ENCODE results near the gene DIP2C.

Gene DIP2C

DNA sequence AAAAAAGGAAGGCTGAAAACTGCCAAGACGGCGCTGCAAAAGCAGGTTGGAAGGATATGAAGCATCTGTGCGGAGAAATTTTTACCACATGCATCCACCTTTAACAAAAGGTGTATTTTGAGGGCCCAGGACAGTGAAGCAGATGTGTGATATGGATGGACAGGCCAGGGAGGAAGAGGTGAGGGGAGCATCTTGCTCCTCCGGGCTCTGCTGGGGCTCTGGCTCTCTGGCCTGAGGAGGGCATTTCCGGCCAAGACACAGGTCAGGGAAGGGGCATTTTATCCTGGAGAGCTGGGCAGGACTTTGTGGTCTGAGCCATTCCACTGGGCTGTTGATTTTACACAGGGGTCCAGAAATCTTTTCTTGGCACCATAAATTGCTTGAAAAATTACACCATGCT, 379.1 kb downstream of the DIP2C start:
- ATAC-seq (ENCODE audit: insufficient read depth, low read depth): no peak
- H3K9me3 ChIP-seq (ENCODE audit: insufficient read depth, low read length, severe bottlenecking): no peaks in the 10 kb centered on the region
- no peaks in the 10 kb centered on the region for H3K79me2 ChIP-seq (ENCODE audit: insufficient read depth, low read length)
- H3K9ac ChIP-seq (ENCODE audit: low read depth, low read length): no peak overlapping the region
- no peak overlapping the region for H2AFZ ChIP-seq (ENCODE audit: low read depth, low read length)
- no peak overlapping the region for H3K27ac ChIP-seq (ENCODE audit: low read length)
- no peaks in the 10 kb centered on the region for H3K27me3 ChIP-seq (ENCODE audit: insufficient read depth, low read length, poor library complexity)
- no peak for TF ChIP-seq EZH2 (IDR thresholded peaks at IDR 0.05; ENCODE audit: borderline replicate concordance, low read depth, low read length, severe bottlenecking)
- TF ChIP-seq, protein P1, sequence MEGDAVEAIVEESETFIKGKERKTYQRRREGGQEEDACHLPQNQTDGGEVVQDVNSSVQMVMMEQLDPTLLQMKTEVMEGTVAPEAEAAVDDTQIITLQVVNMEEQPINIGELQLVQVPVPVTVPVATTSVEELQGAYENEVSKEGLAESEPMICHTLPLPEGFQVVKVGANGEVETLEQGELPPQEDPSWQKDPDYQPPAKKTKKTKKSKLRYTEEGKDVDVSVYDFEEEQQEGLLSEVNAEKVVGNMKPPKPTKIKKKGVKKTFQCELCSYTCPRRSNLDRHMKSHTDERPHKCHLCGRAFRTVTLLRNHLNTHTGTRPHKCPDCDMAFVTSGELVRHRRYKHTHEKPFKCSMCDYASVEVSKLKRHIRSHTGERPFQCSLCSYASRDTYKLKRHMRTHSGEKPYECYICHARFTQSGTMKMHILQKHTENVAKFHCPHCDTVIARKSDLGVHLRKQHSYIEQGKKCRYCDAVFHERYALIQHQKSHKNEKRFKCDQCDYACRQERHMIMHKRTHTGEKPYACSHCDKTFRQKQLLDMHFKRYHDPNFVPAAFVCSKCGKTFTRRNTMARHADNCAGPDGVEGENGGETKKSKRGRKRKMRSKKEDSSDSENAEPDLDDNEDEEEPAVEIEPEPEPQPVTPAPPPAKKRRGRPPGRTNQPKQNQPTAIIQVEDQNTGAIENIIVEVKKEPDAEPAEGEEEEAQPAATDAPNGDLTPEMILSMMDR (IDR thresholded peaks at IDR 0.05; ENCODE audit: borderline replicate concordance, extremely low read depth, low read length, poor library complexity, severe bottlenecking): no peak
- H3K36me3 ChIP-seq (ENCODE audit: insufficient read depth, low read length): no peaks in the 10 kb centered on the region
- no peaks in the 10 kb centered on the region for H4K20me1 ChIP-seq (ENCODE audit: insufficient read depth, low read length)
- H3K4me3 ChIP-seq (ENCODE audit: low read depth in 1 of 2, low read length in 2 of 2): no peak overlapping the region
- no peak overlapping the region for H3K4me2 ChIP-seq (ENCODE audit: insufficient read depth, low read length)
- DNase-seq: no peak
- H3K4me1 ChIP-seq (ENCODE audit: insufficient read depth, low read length): peaks cover 20% of the 10 kb centered on the region

DNA sequence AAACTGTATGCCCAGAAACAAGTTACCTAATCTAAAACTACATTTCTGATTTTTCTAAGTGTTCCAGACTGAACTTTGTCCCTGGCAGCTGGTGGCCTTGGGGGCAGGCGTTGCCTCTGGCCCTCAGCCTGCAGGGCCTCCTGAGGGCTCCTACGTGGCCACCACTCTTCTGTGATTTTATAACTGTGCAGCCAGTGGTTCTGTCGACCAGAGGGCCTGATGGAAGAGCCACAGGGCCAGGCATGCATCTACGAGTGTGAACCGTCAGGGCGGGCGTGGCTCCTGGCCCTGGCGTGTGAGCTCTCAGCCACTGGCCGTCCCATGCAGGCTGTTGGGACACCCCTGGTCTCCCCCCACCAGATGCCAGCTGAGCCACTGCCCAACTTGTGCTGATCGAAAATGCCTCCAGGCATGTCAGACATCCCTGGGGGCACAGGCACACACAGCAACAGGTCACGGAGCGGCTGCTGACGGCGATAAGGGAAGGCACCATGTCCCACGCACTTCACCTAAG, 380.8 kb downstream of the DIP2C start:
- TF ChIP-seq, protein P1 (IDR thresholded peaks at IDR 0.05; ENCODE audit: borderline replicate concordance, extremely low read depth, low read length, poor library complexity, severe bottlenecking): no peak
- no peak for TF ChIP-seq EZH2 (IDR thresholded peaks at IDR 0.05; ENCODE audit: borderline replicate concordance, low read depth, low read length, severe bottlenecking)
- no peak for DNase-seq
- Histone ChIP-seq H3K27ac (ENCODE audit: low read length) (no peak overlapping the region), H3K79me2 (ENCODE audit: insufficient read depth, low read length) (no peaks in the 10 kb centered on the region), H2AFZ (ENCODE audit: low read depth, low read length) (no peak overlapping the region), H3K4me1 (ENCODE audit: insufficient read depth, low read length) (peaks cover 16% of the 10 kb centered on the region), H3K9me3 (ENCODE audit: insufficient read depth, low read length, severe bottlenecking) (no peaks in the 10 kb centered on the region), H3K36me3 (ENCODE audit: insufficient read depth, low read length) (no peaks in the 10 kb centered on the region), H3K4me3 (ENCODE audit: low read depth in 1 of 2, low read length in 2 of 2) (no peak overlapping the region), H3K27me3 (ENCODE audit: insufficient read depth, low read length, poor library complexity) (no peaks in the 10 kb centered on the region), H3K4me2 (ENCODE audit: insufficient read depth, low read length) (no peak overlapping the region), H3K9ac (ENCODE audit: low read depth, low read length) (no peak overlapping the region), H4K20me1 (ENCODE audit: insufficient read depth, low read length) (no peaks in the 10 kb centered on the region)
- no peak for ATAC-seq (ENCODE audit: insufficient read depth, low read depth)

DNA sequence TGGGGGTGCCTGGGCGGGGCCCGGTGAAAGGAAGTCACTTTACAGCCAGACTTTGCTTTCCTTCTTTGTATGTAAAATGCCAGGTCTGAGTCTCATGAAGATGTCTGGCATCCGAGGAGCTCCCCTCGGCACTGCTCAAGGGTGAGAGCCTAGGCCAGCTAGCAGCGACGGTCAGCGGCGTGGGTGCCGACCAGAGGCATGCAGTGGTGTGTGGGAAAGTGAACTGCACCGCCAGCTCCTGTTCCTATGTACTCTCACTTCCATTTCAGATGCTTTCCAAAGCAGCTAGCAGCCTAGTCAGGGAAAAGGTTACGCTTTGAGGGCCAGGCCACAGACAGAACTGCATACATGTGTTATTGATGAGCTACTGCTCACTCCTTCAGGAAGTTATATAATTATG, 381.4 kb downstream of the DIP2C start:
- Histone ChIP-seq H3K79me2 (ENCODE audit: insufficient read depth, low read length) (no peaks in the 10 kb centered on the region), H3K27ac (ENCODE audit: low read length) (no peak overlapping the region), H3K27me3 (ENCODE audit: insufficient read depth, low read length, poor library complexity) (no peaks in the 10 kb centered on the region), H3K36me3 (ENCODE audit: insufficient read depth, low read length) (no peaks in the 10 kb centered on the region), H2AFZ (ENCODE audit: low read depth, low read length) (no peak overlapping the region), H3K4me2 (ENCODE audit: insufficient read depth, low read length) (no peak overlapping the region), H3K9ac (ENCODE audit: low read depth, low read length) (no peak overlapping the region), H4K20me1 (ENCODE audit: insufficient read depth, low read length) (no peaks in the 10 kb centered on the region), H3K4me3 (ENCODE audit: low read depth in 1 of 2, low read length in 2 of 2) (no peak overlapping the region), H3K9me3 (ENCODE audit: insufficient read depth, low read length, severe bottlenecking) (no peaks in the 10 kb centered on the region), H3K4me1 (ENCODE audit: insufficient read depth, low read length) (peaks cover 16% of the 10 kb centered on the region)
- TF ChIP-seq, protein P1 (IDR thresholded peaks at IDR 0.05; ENCODE audit: borderline replicate concordance, extremely low read depth, low read length, poor library complexity, severe bottlenecking): no peak
- TF ChIP-seq EZH2 (IDR thresholded peaks at IDR 0.05; ENCODE audit: borderline replicate concordance, low read depth, low read length, severe bottlenecking): no peak
- DNase-seq (no peak), ATAC-seq (ENCODE audit: insufficient read depth, low read depth) (no peak)

DNA sequence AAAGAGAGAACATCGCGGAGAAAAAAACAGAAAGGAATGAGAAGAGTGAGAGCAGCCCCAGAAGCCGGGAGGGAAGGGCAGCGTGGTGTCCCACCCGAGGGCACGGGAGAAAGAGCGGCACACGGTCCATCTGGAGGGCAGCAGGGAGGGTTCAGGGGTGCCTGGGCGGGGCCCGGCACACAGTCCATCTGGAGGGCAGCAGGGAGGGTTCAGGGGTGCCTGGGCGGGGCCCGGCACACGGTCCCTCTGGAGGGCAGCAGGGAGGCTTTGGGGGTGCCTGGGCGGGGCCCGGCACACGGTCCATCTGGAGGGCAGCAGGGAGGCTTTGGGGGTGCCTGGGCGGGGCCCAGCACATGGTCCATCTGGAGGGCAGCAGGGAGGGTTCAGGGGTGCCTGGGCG, 381.8 kb downstream of the DIP2C start:
- H3K4me2 ChIP-seq (ENCODE audit: insufficient read depth, low read length): no peak overlapping the region
- peaks cover 16% of the 10 kb centered on the region for H3K4me1 ChIP-seq (ENCODE audit: insufficient read depth, low read length)
- no peaks in the 10 kb centered on the region for H4K20me1 ChIP-seq (ENCODE audit: insufficient read depth, low read length)
- H3K27me3 ChIP-seq (ENCODE audit: insufficient read depth, low read length, poor library complexity): no peaks in the 10 kb centered on the region
- TF ChIP-seq EZH2 (IDR thresholded peaks at IDR 0.05; ENCODE audit: borderline replicate concordance, low read depth, low read length, severe bottlenecking): no peak
- TF ChIP-seq, protein P1 (IDR thresholded peaks at IDR 0.05; ENCODE audit: borderline replicate concordance, extremely low read depth, low read length, poor library complexity, severe bottlenecking): no peak
- H3K27ac ChIP-seq (ENCODE audit: low read length): no peak overlapping the region
- no peaks in the 10 kb centered on the region for H3K36me3 ChIP-seq (ENCODE audit: insufficient read depth, low read length)
- no peak overlapping the region for H2AFZ ChIP-seq (ENCODE audit: low read depth, low read length)
- H3K79me2 ChIP-seq (ENCODE audit: insufficient read depth, low read length): no peaks in the 10 kb centered on the region
- ATAC-seq (ENCODE audit: insufficient read depth, low read depth) (no peak), DNase-seq (no peak)
- no peak overlapping the region for H3K9ac ChIP-seq (ENCODE audit: low read depth, low read length)
- H3K4me3 ChIP-seq (ENCODE audit: low read depth in 1 of 2, low read length in 2 of 2): no peak overlapping the region
- no peaks in the 10 kb centered on the region for H3K9me3 ChIP-seq (ENCODE audit: insufficient read depth, low read length, severe bottlenecking)

Data from DND-41 (cell line).